Stimulated activated CD4-positive, alpha-beta T cell treated with anti-CD3 and anti-CD28 coated beads, Interleukin-1b, Interleukin-23, amount 100 ng/mL, for 1 hour (primary cell): Measurements from ENCODE around the gene ERLIN1.
A peak's percentile ranks its signal among the peaks of the same experiment; 100 is the strongest.

Experiments
- DNase-seq, 2 donors: peaks; one replicate each; pipeline ENCODE4 v3.0.0-alpha.2; 2020; ENCODE audit warnings: low read depth in 2 of 2

The ERLIN1 gene

GRCh38 chr10:100172349-100172748 is 13.5 kb downstream of the ERLIN1 start:
- no peak for DNase-seq

DNA sequence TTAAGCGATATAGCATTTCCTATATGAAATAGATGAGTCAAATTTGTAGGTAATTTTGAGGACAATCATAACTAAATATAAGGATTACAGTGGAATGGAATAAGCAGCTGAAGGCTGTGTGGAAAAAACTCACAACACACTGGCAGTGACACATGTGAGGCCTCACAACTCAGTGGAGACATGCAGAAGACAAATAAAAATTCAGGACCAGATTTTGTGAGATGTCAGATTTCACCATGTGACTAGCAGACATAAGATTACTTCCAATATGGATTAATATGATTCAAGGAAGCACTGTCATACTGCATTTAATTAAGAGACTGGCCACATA is 17.6 kb downstream of the ERLIN1 start:
- DNase-seq, result no peak

DNA sequence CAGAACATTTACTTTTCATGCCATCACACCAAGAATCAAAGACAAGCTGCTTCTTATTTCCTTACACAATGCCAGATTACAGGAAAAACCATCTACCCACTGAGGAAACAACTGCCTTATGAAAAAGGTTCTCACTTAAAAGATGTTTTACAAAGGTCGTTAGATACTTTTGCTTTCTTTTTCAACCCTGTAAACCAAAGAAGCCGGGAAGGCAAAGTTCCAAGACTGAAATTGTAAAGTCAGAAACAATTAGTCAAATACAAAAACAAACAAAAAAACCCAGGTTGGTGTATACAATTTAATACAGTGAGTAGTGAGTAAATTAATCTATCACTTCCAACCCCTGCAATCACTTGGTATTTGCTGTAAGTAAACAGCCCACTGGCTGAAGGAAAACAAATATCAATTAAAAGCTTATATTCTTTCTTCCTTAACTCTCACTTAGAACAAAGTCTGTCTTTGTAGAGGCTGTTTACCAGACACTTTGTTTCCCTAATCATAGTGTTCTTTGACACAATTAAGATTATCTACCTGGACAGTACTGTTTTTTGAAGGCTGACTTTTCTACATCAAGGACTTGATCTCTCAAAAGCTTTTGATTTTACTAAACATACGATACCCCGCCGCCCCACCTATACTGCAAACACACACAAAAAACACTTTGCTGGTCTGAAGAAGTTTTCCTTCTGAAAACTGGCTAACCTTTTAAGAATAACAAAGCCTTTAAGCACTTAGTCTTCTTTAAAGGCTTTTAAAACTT is 18.1 kb downstream of the ERLIN1 start:
- no peak for DNase-seq

DNA sequence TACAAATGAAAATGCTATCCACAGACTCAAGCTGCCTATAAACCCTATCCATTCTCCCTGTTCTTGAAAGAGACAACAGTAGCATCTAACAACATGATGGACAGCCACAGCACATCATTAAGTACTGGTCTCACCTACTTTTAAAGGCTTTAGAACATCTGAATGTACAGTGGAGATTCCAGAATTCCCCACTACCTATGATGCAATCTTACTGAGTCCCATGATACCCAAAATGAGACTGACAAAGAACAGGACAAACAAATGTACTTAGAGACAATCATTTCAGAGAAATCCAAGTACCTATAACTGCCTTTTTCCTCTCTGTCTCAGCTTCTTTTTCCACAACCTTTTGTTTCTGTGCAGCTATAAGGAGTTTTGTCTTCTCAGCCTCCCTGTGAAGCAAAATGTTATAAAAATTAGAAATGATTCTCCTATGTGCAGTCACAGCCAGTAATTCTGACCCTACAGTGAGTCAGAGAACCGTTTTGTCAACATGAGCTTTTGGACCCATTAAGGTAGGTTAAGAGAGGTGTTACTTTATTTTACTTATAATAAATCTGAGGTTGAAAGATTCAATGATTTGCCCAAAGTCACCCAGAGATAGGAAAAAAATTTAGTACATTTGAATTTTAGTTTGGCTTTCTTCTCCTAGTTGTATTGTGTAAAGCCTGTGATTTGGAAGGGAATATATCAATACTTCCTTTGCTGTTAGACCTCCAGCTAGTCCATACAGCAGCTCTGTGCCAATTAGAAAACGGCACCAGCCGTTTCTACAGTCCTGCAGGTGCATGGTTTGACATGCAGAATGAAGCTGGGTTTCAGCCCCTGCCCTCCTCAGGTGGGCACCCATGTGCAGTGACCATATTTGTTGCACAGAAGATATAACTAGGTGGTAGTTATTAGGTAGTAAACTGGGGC is 21.9 kb downstream of the ERLIN1 start:
- no peak for DNase-seq

DNA sequence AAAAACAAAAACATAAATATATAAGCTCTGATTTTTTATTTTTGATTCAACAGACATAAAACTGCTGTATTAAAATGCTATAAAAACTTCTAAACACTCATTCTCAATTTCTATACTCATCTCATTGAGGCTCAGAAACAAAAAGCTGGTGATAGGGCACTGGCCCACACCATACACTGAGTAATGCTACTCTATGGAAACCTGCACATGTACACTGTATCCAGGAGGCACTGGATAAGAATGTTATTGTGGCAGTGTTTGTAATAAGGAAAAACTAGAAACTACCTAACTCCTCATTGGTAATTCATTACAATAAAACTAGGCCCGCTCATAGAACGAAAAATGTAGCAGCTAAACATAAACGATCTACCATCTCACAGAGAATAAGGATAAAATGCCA is 23.1 kb downstream of the ERLIN1 start:
- DNase-seq, result no peak

DNA sequence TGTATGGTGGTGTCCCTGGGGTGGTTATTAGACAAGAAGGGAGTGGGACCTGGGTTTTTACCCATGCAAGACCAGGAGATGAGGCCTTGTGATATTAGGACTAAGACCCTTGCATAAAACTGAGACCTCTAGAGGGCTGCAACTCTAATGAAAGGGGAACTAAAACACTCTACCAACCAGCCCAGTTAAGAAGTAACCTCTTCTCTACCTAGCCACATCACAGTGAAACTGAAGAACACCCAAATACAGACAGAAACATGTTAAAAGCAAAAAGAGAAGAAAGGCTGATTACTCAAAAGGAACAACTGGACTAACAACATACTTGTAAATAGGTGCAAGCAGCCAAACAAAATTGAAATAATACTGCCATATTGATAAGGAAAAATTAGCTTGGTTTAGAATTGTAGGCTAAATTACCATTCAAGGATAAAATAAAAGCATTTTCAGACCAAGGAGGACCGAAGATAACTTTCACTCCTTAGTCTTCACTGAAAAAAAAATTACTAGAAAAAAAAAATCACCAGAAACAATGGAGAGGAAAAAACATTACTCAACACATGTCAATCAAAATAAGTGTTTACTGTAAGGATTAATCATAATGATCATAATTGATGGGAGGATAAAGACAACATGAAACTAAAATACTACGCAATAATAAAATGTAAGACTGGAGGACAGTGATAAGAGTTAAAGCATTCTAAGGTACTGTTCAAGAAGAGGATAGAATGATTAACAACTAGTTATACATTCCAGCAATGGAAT is 27.6 kb downstream of the ERLIN1 start:
- no peak for DNase-seq

- no peak for DNase-seq
Measured at GRCh38 chr10:100157156-100157555, 28.7 kb downstream of the ERLIN1 start.

DNA sequence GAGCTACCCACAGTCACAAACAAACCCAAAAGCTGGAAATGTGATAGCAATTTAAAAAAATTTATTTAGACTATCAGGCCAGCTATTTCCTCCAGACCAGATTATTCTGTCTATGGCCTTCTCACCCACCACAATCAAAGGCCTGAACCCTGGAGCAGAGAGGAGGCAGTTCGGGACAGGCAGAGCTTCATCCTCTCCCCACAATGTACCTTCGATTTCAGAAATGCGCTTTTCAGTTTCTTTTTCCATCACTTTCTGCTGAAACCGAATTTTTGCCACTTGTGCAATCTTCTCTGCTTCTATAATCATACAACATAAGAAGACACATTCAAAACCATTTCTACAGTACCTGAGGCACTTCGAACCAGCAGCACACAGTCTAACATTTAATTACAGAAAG is 29.9 kb downstream of the ERLIN1 start:
- no peak for DNase-seq

DNA sequence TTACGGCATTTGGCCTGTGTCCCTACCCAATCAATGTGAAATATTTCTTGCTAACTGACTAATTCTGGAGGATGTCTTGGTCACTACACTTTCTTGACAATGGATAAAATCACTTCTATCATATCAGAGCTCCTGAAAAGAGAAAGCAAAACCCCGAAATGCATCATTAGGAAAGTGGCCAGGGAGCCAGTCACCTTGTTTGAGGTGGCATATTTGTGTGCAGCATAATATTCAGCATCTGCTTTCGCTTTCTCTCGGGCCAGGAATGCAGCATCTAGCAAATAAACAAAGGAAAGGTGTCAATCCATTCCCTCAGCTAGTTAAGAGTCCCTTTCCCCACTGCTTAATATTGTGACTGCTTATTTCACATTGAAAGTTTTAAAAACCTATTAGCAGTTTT is 31.2 kb downstream of the ERLIN1 start:
- no peak for DNase-seq

- no peak for DNase-seq
Measured at GRCh38 chr10:100153239-100153825, 32.5 kb downstream of the ERLIN1 start.

GRCh38 chr10:100151723-100152300 is 34.0 kb downstream of the ERLIN1 start:
- no peak for DNase-seq

- DNase-seq, result peak in 1 of 2 donors; percentile 35
Measured at GRCh38 chr10:100148353-100149211, 37.2 kb downstream of the ERLIN1 start.

DNA sequence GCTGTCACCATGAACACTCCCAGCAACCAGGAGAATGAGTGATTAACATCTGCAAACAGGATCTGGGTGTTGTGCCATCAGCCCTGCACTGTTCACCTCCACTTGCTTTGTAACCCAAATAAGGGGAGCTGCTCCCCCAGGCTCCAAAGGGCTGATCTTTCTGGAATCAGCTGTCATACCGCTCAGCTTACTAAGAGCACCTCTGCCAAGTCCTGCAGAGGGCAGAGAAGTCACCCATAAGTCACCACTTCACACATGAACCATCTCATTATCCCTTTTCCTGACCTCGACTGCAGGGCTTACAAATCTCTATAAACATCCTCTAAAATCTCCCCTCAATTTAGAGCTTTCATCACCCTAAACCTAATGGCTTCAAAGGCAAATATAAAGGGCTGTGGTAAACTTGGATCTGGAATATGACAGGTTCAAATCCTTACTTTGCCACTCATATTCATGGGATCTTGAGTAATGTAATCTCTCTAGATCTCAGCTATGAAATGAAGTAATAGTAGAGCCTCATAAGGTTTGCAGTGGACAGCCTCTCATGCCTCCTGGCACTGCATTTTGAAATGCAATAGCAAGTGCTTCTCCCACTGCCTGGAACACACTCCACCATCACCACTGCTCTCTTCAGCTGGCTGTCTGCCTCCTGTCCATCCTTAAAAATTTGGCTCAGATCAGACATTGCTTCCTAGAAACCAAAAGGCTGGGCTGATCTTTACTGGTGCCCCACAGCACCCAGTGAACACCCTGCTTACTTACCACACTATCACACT is 38.8 kb downstream of the ERLIN1 start:
- DNase-seq, result no peak

DNA sequence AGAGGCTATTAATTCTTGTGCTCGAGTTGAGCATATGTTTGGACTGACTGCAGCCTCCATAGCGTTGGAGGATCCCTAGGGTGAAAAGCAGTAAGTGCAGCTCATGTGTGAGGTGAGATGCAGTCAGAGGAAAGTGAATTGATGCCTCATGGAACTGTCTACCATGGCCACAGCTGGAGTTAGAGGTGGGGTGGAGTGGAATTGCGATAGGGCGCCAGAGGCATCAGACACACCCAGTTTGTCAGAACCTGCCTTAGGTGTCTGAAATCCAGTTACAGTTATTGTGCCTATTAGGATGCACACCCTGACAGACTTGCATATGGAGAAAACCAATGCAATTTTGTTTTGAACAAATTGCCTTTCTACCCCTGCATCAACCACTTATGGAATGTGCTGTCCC is 39.4 kb downstream of the ERLIN1 start:
- no peak for DNase-seq

DNA sequence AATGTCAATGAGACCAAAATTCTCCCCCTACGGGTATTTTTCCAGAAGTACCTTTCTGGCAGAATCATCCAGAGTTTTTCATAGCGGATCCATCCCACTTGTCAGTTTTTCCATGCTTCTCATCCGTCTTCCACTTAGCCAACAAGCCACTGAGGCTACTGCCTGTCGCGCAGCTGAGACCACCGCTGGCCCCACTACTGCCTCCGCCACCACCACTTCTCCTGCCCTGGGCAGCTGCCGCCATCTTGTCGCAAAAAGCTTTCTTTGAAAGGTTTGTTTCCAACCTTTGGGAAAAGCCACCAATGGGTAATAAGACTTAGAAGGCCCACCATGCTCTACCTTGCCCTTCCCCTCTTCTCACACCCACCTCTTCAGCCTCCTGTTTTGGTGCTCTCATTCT is 42.1 kb downstream of the ERLIN1 start:
- DNase-seq, result no peak

DNA sequence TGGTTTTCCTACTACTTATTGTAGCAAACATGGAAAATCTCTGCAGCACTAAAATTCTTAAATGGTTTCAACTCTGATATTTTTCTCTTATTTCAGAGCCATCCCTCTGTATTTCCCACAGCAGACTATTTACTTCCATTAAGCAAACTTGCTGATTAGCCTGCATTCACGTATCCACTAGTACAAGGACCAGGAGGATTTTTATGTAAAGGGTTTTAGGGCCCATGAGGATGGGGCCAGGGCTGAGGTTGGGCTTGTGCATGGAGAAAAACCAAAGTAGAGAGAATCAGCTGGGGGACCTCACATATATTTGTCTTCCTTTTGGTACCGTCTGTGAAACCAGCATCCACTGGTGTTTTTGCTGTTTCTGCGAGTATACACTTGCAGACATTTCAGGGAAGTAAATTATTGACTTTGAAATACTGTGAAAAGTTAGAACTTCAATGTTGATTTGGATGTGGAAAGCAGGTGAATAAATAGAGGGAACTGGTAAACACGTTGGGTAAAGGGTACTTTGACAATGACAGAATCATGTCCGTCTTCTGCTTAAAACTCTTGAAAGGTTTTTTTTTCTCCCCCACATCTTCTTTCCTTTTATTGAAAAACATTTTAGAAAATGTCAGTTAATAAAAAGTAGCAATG is 44.3 kb downstream of the ERLIN1 start:
- DNase-seq, result no peak

GRCh38 chr10:100140070-100140469 is 45.8 kb downstream of the ERLIN1 start:
- DNase-seq, result no peak

GRCh38 chr10:100138921-100139496 is 46.8 kb downstream of the ERLIN1 start:
- DNase-seq, result no peak

- DNase-seq, result no peak
Measured at GRCh38 chr10:100135486-100135885, 50.3 kb downstream of the ERLIN1 start.
